CD4-positive, alpha-beta T cell treated with Interleukin-1 beta for 1 hour (primary cell): Measurements from ENCODE around the gene IQSEC3.
"Not testable (repeated sequence)": the region's sequence is repeated elsewhere in the genome, so short reads cannot be mapped to it uniquely, and the experiment has no call there.

Experiments
- DNase-seq, 2 donors: peaks; one replicate each; pipeline ENCODE4 v3.0.0-alpha.2; 2020 to 2022

Gene IQSEC3

DNA sequence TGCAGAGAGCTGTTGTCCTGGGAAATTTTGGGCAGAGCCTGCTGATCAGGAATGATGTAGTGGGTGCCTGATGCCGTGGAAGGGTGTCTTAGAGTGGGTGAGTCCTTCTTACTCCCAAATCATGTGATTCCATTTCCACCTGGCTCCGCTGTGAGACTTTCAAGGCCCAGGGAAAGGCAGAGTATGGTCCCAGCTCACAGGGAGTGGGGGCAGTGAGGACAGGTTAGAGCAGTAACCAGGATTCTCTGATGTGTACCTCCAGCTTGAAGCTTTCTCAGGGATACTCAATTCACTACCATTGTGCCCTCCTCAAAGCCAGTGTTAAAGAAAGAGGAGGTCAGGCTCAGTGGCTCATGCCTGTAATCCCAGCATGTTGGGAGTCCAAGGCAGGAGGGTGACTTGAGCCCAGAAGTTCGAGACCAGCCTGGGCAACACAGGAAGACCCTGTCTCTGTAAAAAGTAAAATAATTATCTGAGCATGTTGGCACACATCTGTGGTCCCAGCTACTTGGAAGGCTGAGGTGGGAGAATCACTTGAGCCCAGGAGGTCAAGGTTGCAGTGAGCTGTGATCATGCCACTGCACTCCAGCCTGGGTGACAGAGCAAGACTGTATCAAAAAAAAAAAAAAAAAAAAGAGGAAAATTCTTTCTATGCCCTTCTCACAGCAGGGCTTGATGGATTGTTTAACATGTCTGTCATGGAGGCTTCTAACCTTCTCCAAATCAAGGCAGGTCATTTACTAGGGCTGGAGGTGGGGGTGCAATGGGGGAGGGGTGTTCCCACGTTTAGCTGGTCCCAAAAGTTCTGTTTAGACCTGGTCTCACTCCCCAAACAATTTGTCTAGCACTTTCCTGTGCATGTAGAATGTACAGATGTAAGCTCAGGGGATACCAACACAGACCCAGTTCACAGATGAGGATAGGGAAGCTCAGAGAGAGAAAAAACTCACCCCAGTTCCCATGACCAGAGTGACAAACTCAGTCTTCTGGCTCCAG is 12.5 kb upstream of the IQSEC3 start:
- no peak for DNase-seq

DNA sequence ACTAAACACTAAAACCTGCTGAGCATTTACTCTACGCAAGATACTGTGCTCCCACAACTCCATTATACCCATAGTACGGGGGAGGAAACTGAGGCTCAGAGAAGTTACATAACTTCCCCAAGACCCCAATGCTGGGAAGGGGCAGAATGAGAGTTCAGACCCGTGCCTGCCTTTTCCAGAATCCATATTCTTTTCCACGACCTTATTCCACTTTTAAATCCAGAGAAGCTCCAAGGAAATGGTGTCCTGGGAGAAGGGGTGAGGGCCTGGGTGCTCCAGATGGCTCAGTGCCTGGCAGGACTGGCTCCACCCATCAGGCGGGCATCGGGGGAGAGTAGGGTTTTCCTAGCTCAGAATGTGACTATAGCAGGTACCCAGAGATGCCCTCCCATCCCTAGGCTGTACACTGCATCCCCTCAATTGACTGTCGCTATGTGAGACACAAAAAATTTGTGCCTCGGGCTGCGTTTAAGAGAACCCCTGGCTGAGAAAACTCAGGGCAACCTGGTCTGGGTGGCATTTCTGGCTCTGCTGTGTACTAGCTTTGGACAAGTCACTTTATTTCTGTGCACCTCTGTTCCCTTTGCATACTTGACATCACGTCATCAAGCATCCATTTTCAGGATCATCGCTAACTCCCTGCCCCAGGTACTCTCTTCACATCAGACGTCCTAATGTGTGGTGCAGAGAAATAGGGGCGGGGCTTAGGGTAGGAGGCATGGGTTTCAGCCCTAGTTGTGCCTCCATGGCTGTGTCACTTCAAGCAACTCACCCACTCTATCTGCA is 11.6 kb upstream of the IQSEC3 start:
- DNase-seq: no peak

DNA sequence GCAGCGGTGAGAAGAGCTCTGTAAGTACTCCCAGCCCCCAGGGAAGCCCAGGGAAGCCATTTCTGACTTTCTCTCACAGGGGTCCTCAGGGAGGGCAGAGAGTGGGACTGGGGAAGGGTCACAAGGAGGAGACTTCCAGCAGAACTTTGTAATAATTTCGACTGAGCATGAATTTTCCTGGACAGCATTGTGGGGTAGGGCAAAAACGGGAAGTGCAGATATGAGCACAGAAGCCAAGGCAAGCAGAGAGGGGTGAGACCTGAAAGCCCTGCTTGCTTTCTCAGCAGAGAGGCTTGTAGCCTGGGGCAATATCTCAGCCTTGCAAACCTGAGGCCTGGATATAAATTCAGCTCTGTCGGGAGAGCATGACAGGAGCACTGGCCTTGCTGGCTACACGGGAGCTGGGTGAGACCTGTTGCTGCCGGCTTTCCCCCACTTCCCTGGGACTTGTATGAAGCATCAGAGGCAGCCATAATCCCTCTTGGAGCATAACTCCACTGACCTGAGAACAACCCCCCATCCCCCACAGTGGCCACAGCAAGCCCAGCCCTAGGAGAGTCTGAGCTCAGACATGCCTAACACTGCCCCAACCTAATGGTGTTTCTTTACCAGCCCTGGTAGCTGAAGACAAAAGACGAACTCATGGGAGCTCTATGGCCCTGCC is 9.8 kb upstream of the IQSEC3 start:
- no peak for DNase-seq

DNA sequence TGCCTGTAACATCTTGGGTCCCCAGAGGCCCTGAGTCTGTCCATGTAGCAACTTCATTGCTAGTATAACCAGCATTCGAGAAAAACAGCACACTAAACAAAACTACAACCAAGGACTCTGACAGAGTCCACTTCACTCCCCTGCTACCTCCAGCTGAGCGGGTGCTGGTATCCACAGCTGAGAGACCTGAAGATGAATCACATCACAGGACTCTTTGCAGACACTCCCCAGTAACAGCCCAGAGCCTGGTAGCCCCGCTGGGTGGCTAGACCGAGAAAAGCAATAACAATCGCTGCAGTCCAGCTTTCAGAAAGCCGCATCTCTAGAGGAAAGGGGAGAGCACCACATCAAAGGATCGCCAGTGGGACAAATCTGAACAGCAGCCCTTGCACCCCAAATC is 9.0 kb upstream of the IQSEC3 start:
- no peak for DNase-seq

DNA sequence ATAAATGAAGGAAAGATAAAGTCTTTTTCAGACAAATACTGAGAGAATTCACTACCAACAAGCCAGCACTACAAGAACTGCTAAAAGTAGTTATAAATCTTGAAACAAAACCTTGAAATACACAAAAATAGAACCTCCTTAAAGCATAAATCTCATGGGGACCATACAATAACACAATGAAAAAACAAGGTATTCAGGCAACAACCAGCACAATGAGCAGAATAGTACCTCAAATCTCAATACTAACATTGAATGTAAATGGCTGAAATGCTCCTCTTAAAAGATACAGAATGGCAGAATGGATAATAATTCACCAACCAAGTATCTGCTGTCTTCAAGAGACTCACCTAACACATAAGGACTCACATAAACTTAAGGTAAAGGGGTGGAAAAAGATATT is 7.7 kb upstream of the IQSEC3 start:
- no peak for DNase-seq

DNA sequence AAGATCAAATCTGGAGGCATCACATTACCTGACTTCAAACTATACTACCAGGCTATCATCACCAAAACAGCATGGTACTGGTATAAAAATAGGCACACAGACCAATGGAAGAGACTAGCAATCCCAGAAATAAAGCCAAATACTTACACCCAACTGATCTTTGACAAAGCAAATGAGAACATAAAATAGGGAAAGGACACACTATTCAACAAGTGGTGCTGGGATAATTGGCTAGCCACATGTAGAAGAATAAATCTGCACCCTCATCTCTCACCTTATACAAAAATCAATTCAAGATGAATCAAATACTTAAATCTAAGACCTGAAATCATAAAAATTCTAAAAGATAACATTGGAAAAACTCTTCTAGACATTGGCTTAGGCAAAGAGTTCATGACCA is 4.7 kb upstream of the IQSEC3 start:
- not testable (repeated sequence) for DNase-seq

DNA sequence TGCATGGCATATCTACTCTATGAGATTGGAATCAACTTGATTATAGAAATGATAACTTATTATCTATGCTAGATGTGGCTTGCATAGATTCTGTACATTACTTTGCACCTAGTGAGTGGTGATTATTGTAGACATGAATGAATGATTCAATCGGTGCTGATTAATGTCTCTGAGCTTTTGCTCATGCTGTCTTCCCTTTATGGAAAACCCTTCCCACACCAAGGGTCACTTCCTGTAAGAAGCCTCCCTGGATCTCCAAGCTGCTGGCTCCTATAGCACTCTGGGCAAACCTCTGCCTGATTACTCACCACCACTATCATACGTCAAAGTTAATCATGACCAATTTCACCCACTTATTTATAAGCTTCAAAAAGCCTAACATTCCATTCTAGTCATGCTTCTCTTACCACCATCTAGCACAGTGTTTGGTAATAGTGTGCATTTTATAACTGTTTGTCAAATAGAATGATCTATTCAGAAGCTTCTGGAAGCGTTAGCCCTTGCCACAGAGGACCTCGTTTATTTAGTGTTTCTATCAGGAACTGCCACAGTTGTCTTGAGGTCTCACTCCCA is 990 bp upstream of the IQSEC3 start:
- DNase-seq: not testable (repeated sequence)

DNA sequence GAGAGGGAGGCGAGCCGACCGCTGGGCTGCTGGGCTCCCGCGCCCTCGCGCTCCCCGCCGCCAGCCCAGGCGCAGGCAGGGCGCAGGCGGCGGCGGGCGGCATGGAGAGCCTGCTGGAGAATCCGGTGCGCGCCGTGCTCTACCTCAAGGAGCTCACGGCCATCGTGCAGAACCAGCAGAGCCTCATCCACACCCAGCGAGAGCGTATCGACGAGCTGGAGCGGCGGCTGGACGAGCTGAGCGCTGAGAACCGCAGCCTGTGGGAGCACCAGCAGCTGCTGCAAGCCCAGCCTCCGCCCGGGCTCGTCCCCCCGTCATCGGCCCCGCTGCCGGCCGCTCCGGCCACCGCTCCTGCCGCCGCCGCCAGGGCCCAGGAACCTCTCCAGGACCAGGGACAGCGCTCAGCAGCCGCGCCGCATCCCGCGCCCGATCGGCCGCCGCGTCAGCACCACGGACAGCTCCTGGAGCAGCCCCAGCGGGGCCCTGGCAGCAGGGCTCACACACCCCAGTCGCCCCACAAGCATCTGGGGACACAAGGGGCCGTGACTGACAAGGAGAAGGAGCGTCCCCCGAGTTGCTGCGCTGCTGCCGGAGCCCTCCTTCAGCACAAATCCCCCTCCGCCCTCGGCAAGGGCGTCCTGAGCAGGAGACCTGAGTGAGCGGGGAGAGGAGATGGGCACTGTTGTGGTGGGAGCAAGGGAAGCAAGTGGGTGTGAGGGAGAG is 376 bp downstream of the IQSEC3 start:
- peak in 1 of 2 donors; percentile 6 for DNase-seq

DNA sequence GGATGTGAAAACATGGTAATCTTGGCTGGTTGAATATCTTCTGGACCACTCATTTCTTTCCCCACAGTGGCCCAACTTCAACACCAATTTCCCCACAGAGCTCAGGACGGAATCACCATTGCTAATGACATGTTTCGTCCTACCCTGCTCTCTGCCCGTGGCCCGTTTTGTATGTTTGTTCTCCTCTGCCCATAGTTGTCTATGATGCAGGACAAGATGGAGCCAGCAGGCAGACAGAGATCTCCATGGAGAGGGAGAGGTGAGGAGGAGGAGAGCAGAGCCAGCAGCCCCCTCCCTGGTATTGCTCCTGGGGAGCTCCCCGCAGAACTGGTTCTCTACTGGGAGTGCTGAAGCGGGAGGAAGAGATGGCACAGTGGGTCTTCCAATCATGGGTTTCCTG is 3.1 kb downstream of the IQSEC3 start:
- not testable (repeated sequence) for DNase-seq

DNA sequence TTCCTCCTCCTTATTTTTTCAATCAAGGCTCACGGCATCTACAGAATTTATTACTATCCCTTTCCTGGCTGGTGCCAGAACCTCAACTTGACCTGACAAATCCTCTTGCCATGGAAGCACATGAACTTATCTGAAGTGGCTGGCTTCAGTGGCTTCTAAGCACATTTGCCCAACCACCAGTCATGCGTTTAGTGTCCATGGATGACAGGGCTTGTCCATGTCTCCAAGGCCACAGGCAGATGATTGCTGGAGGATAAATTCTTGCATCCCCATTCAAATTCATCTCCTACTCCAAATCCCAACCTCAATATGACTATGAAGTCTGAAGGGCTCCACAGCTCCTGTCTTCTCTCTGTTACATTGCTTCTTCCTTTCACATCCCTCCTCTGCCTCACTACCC is 4.0 kb downstream of the IQSEC3 start:
- not testable (repeated sequence) for DNase-seq

DNA sequence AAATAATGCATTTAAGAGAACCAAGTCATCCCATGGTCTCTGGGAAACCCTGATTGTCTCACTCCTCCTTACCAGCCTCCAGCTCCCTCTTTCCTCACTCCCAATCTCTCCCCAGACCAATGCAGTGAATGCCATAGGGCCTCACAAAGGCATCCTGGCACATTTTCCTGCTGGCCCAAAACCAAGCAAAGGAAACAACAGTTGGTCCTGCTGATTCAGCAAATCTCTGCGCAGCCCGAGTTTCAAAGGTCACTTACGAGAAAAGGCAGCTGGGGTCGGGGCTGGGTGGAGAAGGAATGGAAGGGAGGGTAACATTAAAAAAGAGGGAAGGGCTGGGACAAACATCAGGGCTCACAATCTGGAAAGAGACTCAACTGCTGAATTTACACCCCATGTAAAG is 5.5 kb downstream of the IQSEC3 start:
- not testable (repeated sequence) for DNase-seq

DNA sequence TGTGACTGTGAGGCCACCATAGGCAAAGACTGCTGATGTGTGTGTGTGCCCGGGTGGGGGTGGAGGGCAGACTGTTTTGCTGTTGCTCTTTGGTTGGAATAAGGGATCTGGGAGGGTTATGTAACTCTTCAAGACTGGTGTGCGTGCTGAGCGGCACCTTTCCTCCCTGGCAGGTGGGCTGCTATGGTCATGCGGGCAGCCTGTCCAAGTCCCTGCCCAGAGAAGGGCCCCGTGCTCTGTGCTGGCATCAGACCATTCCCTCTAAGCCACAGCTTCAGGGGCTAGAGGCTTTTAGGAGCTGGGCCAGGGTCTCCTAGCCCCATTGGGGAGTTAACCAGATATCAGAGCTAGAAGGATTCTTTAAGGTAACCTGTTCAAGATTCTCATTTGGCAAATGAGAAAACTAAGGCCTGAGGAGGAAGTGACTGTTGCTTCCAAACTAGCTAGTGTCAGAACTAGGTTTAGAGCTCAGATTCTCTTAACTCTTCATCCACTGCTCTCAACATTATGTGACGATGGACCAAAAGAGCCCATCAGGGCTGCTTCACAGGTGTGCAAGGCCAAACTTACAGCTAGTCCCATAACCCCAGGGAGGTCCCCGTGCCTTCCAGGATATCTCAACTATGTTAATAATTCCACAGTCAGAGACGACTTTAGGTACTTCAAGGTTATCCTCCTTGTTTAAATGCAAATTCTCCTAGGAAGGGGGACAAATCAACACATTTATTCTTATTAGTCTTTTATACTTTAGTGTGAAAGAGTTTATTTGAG is 8.0 kb downstream of the IQSEC3 start:
- not testable (repeated sequence) for DNase-seq

DNA sequence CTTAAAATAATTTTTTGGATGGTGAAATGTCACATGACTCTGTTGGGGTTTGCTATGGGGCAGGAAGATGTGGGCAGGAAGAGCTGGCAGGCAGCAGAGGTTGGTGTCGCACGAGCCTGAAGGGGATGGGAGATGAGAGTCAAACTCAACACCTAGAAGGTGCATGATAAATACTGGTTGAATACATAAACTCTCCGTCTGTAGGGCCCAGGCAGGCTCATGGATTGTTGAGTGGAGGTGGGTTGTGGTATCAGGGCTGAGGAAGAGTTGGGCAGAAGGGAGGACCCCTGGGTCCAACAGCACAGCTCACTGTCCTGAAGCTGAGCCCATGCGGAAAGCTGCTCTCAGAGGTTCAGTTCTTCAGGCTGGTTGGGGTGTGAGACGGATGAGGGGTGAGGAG is 9.0 kb downstream of the IQSEC3 start:
- not testable (repeated sequence) for DNase-seq

DNA sequence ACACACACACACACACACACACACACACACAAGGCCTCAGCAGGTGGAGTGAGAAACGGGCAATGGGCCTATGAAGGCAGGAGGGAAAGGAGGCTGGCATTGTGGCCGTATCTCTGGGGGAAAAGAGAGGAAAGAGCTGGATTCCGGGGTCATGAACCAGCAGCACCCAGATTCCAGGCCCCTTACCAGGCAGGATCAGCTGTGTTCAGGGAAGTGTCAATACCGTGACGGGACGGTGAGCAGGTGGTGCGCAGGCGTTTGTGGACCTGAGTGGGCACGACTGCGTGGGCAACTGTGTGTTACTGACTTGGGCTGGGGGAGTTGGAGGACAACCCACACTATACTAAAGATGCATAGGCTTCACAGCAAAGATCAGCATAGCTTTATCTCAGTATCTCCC is 9.5 kb downstream of the IQSEC3 start:
- not testable (repeated sequence) for DNase-seq

DNA sequence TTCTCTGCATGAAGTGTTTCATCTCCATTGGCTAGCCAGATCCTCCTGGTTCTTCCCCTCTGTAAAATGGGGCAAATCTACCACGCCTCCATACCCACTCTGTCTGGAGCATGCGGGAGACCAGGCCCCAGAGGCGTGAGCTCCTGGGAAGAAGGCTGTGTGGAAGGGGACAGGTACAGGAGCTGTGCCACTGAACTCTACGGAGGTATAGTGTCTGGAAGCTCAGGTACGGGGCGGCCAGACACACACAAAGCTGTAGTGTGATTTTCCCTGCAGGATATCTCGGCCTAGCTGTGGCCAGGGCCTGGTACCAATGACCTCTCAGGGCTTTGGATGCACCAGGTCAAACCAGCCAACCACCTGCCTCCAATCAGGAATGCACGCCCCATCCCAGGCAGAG is 10.0 kb downstream of the IQSEC3 start:
- not testable (repeated sequence) for DNase-seq

DNA sequence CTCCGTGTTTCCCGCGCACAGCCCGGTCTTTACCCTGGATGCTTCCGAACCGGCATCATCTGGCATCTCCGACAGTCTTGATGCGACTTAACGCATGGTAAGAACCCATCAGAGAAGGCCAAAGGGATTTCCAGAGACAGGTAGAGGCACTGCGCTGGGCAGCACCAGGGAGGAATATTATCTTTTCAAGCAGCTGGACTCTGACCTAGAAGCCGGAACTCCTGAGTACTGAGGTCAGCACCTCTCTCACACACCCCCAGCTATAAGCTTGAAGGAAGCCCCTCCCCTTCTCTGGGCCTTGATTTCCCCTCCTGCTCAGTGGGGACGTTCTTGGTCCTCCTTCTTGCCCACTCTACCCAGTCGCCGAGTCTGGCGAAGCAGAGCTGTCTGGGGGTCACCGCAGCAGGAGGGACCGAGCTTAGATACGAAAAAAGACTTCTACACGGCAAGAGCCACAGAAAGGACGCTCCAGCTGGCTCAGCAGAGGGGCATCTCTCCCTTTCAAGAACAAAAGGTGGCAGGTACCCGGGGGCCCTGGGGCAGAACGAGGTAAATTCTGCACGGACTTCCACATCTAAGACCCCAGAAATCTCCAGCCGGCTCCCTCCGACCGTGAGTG is 10.6 kb downstream of the IQSEC3 start:
- DNase-seq: not testable (repeated sequence)

DNA sequence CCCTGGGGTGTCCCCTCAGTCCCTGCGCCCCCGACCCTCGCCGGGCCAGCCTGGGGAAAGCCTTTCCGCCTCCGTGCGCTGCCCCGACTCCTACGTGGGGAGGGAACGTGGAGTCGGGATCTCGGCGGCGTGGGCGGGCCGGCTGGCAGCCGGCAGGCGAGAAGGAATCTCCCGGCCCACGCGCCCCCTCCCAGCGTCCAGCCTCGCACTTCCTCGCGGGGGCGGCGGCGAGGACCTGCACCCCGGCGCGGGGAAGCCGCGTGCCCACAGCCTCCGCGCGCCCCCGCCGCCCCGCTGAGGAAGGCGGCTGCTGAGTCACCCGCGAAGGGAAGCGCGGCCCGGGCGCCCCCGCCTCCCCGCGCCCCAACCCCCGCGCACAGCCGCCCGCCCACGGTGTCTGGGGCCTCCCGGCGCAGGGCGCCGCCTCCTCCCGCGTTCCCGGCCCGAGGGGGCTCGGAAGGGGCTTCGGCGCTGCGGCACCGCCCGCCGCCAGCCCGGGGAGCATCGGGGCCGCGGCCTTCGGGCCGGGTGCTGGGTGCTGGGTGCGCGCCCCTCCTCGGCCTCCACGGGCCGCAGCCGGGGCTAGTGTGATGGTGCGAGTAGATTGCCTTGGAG is 11.3 kb downstream of the IQSEC3 start:
- DNase-seq: not testable (repeated sequence)

DNA sequence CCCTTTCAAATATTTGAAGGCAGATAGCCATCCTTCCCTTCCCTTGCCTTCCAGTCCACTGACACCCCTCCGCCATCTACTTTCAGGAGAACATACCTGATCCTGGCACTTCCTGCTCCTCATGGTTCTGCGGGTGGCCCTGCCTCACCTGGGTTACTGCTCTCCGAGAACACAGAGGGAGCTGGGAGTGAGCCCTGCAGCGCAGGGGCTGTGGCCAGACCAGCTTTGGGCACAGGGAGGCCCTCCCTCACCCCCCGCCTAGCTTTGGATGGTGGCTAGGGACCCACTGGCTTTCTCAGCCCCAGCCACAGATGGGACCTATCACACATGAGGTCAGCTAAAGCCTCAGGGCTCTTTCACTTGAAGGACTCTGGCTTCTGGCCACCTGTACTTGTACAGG is 12.4 kb downstream of the IQSEC3 start:
- no peak for DNase-seq

DNA sequence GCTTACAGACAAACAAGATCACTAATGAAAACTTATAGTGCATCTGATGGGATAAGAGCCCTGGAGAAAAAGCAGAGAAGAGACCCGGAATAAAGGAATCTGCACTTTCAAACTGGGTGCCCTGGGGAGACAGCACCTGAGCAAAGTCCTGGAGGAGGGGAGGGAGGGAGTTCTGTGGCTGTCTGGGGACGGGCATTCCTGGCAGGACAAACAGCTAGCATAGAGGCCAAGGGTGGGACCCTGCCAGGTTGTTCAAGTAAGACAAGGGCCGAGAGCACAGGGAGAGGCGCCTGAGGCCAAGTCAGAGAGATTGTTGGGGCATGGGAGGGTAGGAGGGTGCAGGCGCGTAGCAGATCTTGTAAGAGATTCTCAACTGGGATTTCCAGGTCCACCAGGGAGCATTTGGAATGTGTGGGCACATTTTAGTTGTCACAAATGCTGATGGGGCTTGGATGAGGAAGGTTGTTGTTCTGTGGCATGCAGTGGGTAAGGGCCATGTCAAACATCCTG is 14.2 kb downstream of the IQSEC3 start:
- no peak for DNase-seq

DNA sequence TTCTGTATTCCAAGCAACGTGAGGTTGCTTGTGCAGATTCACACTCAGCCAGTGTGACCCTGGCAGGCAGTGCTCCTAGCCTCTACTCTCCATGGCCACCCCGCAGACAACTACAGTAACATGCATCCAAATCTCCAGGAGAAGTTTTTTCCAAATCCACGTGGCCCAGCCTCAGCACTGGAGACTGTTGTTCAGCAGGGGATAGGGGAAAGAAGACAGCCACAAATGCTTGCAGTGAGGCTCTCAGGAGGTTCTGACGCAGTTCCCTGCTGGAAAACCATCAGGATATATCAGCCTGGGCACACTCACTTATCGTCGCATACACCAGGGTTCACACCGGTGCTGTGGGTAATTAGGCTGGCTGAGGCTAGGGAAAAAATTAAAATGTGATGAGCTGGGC is 16.2 kb downstream of the IQSEC3 start:
- no peak for DNase-seq
